Osteoblast (primary cell): ENCODE measurements around the gene SRP14. TPM values are rescaled to one million over a fixed set of nuclear protein-coding genes. Genes with fewer than 3 reads are reported as not detected.

Experiments used
- DNase-seq: peaks from one replicate; pipeline ENCODE4 v3.0.0; 2011; ENCODE audit warnings: low spot score, mixed read lengths; ENCODE audit not compliant: insufficient read length; ENCODE audit errors: missing footprints
- H2AFZ ChIP-seq: 2 replicates; pipeline ENCODE4 v1.6.0; 2011; ENCODE audit warnings: mild to moderate bottlenecking, low read length
- H3K27ac ChIP-seq: 2 replicates; pipeline ENCODE4 v1.5.1; 2011; ENCODE audit warnings: mild to moderate bottlenecking, low read depth, low read length, moderate library complexity
- H3K27me3 ChIP-seq: 2 replicates; pipeline ENCODE4 v1.6.0; 2012; ENCODE audit warnings: mild to moderate bottlenecking, control low read depth, inconsistent platforms, low read length, moderate library complexity; ENCODE audit not compliant: insufficient read depth
- H3K36me3 ChIP-seq: 2 replicates; pipeline ENCODE4 v1.5.1; 2011; ENCODE audit warnings: mild to moderate bottlenecking, low read length, control low read depth, moderate library complexity; ENCODE audit not compliant: insufficient read depth
- H3K4me1 ChIP-seq: 2 replicates; pipeline ENCODE4 v1.5.1; 2011; ENCODE audit warnings: mild to moderate bottlenecking, low read length, control low read depth, moderate library complexity; ENCODE audit not compliant: insufficient read depth
- H3K4me2 ChIP-seq: 2 replicates; pipeline ENCODE4 v1.6.0; 2011; ENCODE audit warnings: mild to moderate bottlenecking, low read length; ENCODE audit not compliant: insufficient read depth
- H3K4me3 ChIP-seq: fragments of 200-600 bp; sonication (generic); 3 replicates; pipeline ENCODE4 v1.5.1; 2012; ENCODE audit warnings: mild to moderate bottlenecking, low read length, inconsistent platforms; ENCODE audit not compliant: insufficient read depth
- H3K79me2 ChIP-seq: 2 replicates; pipeline ENCODE4 v1.6.0; 2012; ENCODE audit warnings: mild to moderate bottlenecking, low read length, control low read depth, inconsistent platforms; ENCODE audit not compliant: insufficient read depth
- H3K9me3 ChIP-seq: 2 replicates; pipeline ENCODE4 v1.5.1; 2011; ENCODE audit warnings: low read depth, low read length, control low read depth
- H4K20me1 ChIP-seq: 2 replicates; pipeline ENCODE4 v1.6.0; 2012; ENCODE audit warnings: mild to moderate bottlenecking, low read length, control low read depth; ENCODE audit not compliant: insufficient read depth
- CTCF ChIP-seq: IDR thresholded peaks from 2 replicates; pipeline ENCODE4 v1.5.1; 2011; ENCODE audit warnings: mild to moderate bottlenecking, low read depth, low read length, moderate library complexity; ENCODE audit errors: extremely low read depth
- total RNA-seq: library from RNA; depleted of rRNA; stranded (reverse); fragments of >200 nt; gene quantifications from 2 replicates; pipeline ENCODE4 v1.2.3, GENCODE V29; 2012

The SRP14 gene
- total RNA-seq, 1 donor = 81.4 TPM

- H3K4me3 ChIP-seq = no peak overlapping the region
- H3K4me1 ChIP-seq = peaks cover 26% of the 10 kb centered on the region
- DNase-seq = no peak
- H3K36me3 ChIP-seq = no peaks in the 10 kb centered on the region
- H3K9me3 ChIP-seq = no peaks in the 10 kb centered on the region
- no peak overlapping the region for H3K4me2 ChIP-seq
- peak overlapping the region; percentile 7 for H3K27ac ChIP-seq
- H2AFZ ChIP-seq = no peak overlapping the region
- H3K79me2 ChIP-seq = no peaks in the 10 kb centered on the region
- TF ChIP-seq CTCF = no peak
- H3K27me3 ChIP-seq = no peaks in the 10 kb centered on the region
- H4K20me1 ChIP-seq = no peaks in the 10 kb centered on the region
Measured at GRCh38 chr15:40064231-40064894, 25.4 kb upstream of the SRP14 start.

- H3K27ac ChIP-seq = peak overlapping the region; percentile 59
- H3K4me2 ChIP-seq = no peak overlapping the region
- H3K36me3 ChIP-seq = no peaks in the 10 kb centered on the region
- no peaks in the 10 kb centered on the region for H3K79me2 ChIP-seq
- no peak overlapping the region for H3K4me3 ChIP-seq
- H3K9me3 ChIP-seq = no peaks in the 10 kb centered on the region
- DNase-seq = peak; percentile 95
- H4K20me1 ChIP-seq = no peaks in the 10 kb centered on the region
- peak overlapping the region; percentile 44 for H2AFZ ChIP-seq
- H3K27me3 ChIP-seq = no peaks in the 10 kb centered on the region
- H3K4me1 ChIP-seq = peaks cover 27% of the 10 kb centered on the region
- TF ChIP-seq CTCF = no peak
Measured at GRCh38 chr15:40063563-40064011, 24.6 kb upstream of the SRP14 start.

GRCh38 chr15:40062816-40063562 lies 24.0 kb upstream of the SRP14 start:
- Histone ChIP-seq H3K4me1 (peaks cover 28% of the 10 kb centered on the region), H3K4me3 (no peak overlapping the region), H3K27ac (peak overlapping the region; percentile 59), H3K27me3 (no peaks in the 10 kb centered on the region), H3K79me2 (no peaks in the 10 kb centered on the region), H3K9me3 (no peaks in the 10 kb centered on the region), H3K36me3 (no peaks in the 10 kb centered on the region), H3K4me2 (no peak overlapping the region), H4K20me1 (no peaks in the 10 kb centered on the region), H2AFZ (peak overlapping the region; percentile 44)
- DNase-seq = no peak
- TF ChIP-seq CTCF = no peak

- Histone ChIP-seq H3K36me3 (no peaks in the 10 kb centered on the region), H3K27me3 (no peaks in the 10 kb centered on the region), H3K4me2 (no peak overlapping the region), H3K27ac (no peak overlapping the region), H3K4me1 (peaks cover 28% of the 10 kb centered on the region), H3K4me3 (no peak overlapping the region), H4K20me1 (no peaks in the 10 kb centered on the region), H3K79me2 (no peaks in the 10 kb centered on the region), H2AFZ (no peak overlapping the region), H3K9me3 (no peaks in the 10 kb centered on the region)
- DNase-seq = no peak
- no peak for TF ChIP-seq CTCF
Measured at GRCh38 chr15:40061212-40061901, 22.4 kb upstream of the SRP14 start.
